ENCODE measurements around the gene LTA4H. TPM values are rescaled to one million over a fixed set of nuclear protein-coding genes. Genes with fewer than 3 reads are reported as not detected.

LTA4H gene
- total RNA-seq, 2 experiments from 2014 or later = 93.7 to 94.4 TPM

DNA sequence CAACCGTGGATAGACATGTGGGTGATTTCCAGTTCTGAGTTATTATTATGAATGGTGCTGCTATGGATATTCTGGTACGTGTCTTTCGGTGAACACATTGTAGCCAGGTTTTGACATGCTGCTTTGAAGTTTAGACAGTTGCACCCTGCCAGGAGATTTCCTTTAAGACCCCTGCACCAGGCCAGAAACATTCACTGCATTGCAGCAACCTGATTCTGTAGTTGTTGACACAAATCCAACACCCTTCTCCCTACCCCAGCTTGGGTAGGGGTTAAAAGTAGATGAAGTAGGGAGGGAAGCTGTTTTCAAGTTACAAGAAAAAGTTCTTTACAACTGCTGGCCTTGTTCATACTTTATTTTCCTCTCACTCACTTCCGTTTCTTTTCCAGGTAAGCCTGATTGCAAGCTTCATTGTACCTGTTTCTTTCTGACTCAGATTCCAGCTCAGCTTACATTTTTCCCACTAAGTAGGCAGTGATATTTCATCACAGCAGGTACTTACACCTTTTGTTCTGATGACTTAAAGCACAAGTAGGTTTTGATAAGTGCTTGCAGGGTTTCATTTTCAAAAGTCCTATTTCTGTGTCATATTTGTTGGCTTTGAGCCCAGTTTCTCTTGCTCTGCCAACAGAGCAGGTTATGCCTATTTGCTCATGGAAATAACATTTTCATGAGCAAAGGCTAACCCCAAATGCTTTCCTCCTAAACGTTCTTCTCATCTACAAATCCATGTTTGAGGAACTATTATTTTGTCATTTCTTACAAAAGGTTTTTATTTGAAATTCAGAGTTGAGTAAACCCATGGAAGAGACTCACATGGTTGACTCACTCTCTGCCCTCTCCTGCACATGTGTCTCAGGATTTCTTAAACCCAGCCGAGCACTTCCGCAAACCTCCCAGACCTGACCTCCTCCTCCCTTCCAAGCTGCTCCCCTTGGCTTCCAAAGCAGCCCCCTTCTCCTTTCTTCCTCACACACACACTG, 12.1 kb upstream of the LTA4H start:
- Mint-ChIP-seq H3K27me3 (no peaks in the 10 kb centered on the region), H3K27ac (peak overlapping the region; percentile 93), H3K4me1 (peaks cover 43% of the 10 kb centered on the region), H3K4me3 (peak overlapping the region; percentile 32), H3K36me3 (no peaks in the 10 kb centered on the region), H3K9me3 (no peaks in the 10 kb centered on the region)
- peak; percentile 4 for DNase-seq

DNA sequence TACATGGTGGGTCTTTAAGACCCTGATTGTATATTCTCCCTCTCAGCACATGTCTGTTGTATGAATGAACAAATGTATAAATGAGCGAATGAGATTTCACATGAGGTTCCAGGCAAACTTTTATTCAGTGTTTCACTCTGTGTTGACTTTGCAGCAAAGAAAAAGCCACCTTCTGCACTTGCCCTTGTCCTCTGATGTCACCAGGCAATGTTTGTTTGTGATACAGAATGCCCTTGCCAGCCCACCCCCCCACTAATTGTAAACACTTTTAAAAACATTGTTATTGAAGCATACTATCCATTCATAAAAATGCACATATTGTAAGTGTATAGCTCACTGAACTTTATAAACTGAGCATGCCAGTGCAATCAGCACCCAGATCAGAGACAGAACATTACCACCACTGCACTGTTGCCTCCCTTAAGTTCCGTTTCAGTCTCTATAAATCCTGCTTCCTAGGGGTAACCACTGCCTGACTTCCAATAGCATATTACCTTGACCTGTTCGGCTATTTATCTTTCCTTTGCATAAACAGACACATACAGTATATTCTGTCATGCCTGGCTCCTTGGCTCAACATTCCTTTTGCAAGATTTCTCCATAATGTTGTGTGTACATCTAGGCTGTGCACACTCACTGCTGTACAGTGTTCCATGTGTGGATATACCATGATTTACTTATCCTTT, 11.3 kb upstream of the LTA4H start:
- no peaks in the 10 kb centered on the region for H3K27me3 Mint-ChIP-seq
- no peaks in the 10 kb centered on the region for H3K36me3 Mint-ChIP-seq
- H3K27ac Mint-ChIP-seq = peak overlapping the region; percentile 93
- H3K4me1 Mint-ChIP-seq = peaks cover 43% of the 10 kb centered on the region
- H3K4me3 Mint-ChIP-seq = no peak overlapping the region
- no peak for DNase-seq
- H3K9me3 Mint-ChIP-seq = no peaks in the 10 kb centered on the region

DNA sequence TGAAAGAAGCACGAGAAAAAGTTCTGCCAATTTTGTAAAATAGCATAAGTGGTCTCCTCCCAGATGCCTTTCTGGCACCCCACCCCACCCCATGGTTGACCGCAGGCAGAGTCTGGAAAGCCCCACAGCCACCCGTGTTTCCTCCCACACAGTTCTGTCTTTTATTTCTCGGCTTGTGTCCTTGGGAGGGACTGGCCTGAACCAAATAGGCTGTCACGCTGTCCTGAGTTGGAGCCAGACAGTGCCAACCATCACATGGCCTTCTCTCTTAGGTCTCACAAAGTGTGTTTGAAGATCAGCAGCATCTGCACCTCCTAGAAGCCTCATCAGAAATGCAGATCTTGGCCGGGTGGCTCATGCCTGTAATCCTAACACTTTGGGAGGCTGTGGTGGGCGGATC, 10.2 kb upstream of the LTA4H start:
- Mint-ChIP-seq H3K4me1 (peaks cover 43% of the 10 kb centered on the region), H3K27ac (no peak overlapping the region), H3K9me3 (no peaks in the 10 kb centered on the region), H3K36me3 (no peaks in the 10 kb centered on the region), H3K27me3 (no peaks in the 10 kb centered on the region), H3K4me3 (no peak overlapping the region)
- no peak for DNase-seq

DNA sequence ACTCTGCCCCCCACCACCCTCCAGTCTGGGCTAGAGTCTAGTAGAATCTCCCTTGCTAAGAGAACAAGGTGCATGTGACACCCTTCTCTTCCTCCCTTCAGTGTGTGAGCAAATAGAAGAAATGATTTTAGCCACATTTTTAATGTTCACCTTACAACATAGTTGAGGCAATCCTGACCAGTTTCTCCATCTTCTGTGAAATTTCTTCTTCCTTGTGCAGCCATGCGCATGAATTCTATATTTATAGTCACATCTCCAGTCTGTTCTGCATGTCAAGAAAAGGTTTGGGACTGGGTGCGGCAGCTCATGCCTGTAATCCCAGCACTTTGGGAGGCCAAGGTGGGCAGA, 9.5 kb upstream of the LTA4H start:
- Mint-ChIP-seq H3K27ac (peak overlapping the region; percentile 17), H3K36me3 (no peaks in the 10 kb centered on the region), H3K4me3 (no peak overlapping the region), H3K27me3 (no peaks in the 10 kb centered on the region), H3K4me1 (peaks cover 43% of the 10 kb centered on the region), H3K9me3 (no peaks in the 10 kb centered on the region)
- no peak for DNase-seq

DNA sequence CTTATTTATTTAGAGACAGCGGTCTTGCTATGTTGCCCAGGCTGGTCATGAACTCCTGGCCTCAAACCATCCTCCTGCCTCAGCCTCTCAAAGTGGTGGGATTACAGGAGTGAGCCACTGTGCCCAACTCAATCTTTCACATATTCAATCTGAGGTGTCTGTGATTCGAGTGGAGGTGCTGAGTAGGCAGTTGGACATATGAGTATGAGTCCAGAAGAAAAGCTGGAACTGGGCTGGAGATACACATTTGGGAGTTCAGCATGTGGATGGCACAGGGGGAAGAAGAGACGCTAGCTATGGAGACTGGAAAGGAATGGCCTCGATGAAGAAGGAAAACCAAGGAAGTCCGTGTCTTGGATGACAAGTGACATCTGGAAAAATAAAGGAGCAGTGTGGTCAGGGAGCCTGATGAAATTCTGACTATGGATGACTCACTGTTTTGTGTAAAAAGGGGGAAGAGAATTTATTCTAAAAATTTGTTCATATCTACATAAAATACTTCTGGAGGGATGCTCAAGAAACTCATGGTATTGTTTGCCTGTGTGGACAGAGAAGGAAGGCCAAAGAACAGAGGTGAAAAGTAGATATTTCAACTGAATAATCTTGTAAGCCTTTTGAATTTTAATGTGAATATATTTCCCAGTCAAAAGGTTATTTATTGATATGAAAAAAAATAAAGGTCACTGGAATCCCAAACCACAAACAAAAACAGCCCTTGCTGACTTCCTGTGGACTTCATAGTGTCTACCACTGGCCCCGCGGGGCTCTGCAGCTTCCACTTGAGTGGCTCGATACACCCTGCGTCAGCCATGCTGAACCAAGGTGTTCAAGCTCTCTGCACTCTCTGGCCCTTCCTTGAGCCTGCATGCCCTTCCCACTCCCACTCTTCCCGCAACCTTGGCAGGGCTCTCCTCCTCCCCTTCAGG, 8.9 kb upstream of the LTA4H start:
- H3K27ac Mint-ChIP-seq = peak overlapping the region; percentile 42

DNA sequence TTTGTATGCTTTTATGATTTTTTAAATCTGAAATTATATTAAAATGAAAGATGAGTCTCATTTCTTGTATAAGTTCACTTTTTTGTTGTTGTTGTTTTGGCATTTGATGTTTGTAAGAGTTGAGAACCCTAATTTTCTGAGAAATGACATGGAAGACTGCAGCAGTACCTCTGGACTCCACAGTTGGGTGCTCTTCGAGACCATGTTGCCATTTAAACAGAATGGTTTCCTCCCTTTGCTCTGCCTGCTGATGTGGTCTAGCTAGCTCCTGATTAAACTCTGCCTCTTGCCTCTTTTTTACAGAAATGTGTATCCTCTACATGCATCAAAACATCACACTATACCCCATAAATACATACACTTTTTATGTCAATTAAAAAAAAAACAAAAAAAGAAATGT, 5.8 kb upstream of the LTA4H start:
- Mint-ChIP-seq H3K36me3 (no peaks in the 10 kb centered on the region), H3K9me3 (no peaks in the 10 kb centered on the region), H3K4me1 (peaks cover 15% of the 10 kb centered on the region), H3K27ac (no peak overlapping the region), H3K4me3 (no peak overlapping the region), H3K27me3 (no peaks in the 10 kb centered on the region)
- DNase-seq = no peak

More for the DNA sequence above, 8.9 kb upstream of the LTA4H start:
- peaks cover 41% of the 10 kb centered on the region for H3K4me1 Mint-ChIP-seq
- H3K27me3 Mint-ChIP-seq = no peaks in the 10 kb centered on the region
- no peaks in the 10 kb centered on the region for H3K36me3 Mint-ChIP-seq
- no peak overlapping the region for H3K4me3 Mint-ChIP-seq
- no peaks in the 10 kb centered on the region for H3K9me3 Mint-ChIP-seq
- no peak for DNase-seq

DNA sequence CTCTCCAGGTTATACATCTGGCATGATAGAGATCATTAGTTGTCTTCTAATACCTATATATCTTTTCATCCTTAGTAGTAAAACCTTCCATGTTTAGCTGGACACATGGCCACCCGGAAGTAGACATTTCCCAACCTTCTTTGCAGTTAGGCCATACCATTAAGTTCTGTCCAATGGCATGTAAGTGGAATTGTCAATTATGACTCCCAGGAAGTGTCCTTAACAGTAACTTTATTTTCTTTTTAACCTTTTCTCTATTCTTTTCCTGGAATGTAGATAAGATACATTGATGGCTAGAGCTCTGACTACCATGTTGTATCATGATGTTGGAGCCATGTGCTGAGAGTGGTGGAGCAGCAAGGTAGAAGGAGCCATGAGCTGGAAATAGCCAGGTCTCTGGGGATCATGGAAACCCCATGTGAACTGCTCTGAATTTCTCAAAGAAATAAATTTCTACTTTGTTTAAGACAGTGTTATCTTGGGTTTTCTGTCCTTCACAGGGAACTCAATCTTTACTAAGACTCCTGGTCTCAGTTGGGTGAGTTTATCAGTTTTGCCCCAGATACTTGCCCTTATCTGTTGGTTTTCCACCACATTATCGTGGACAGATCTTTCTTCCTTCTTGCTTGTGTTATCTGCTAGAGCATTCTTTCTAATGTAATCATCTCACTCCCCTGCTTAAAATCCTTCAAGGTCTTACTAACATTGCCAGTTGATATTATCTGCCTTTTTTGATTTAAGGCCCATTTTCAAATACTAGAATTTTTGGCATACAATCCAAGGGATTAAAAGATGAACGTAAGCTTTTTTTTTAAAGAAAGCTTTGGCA, 5.1 kb upstream of the LTA4H start:
- no peaks in the 10 kb centered on the region for H3K9me3 Mint-ChIP-seq
- no peak overlapping the region for H3K4me3 Mint-ChIP-seq
- H3K36me3 Mint-ChIP-seq = no peaks in the 10 kb centered on the region
- peaks cover 12% of the 10 kb centered on the region for H3K4me1 Mint-ChIP-seq
- no peak for DNase-seq
- no peaks in the 10 kb centered on the region for H3K27me3 Mint-ChIP-seq
- H3K27ac Mint-ChIP-seq = no peak overlapping the region

DNA sequence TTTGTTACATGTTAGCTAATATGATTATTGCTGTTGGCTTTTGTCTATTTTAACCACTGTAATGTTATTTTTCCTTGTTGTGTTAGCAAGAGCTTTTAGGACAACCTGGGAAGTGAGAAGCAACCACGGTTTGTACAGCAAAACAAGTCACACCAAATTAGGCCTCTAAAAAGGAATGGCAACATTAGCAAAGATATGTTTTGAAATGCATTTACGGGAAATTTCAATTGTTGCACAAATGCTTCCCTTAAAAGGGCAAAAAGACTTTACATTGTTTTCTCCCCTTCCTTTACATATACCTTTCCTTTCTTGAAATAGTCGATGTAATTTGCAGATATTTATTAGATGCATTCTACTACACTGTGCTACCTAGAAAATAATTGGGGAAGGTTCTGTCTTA, 4.1 kb upstream of the LTA4H start:
- no peaks in the 10 kb centered on the region for H3K27me3 Mint-ChIP-seq
- H3K4me1 Mint-ChIP-seq = peaks cover 4% of the 10 kb centered on the region
- no peak for DNase-seq
- H3K27ac Mint-ChIP-seq = no peak overlapping the region
- H3K36me3 Mint-ChIP-seq = no peaks in the 10 kb centered on the region
- no peaks in the 10 kb centered on the region for H3K9me3 Mint-ChIP-seq
- H3K4me3 Mint-ChIP-seq = no peak overlapping the region

DNA sequence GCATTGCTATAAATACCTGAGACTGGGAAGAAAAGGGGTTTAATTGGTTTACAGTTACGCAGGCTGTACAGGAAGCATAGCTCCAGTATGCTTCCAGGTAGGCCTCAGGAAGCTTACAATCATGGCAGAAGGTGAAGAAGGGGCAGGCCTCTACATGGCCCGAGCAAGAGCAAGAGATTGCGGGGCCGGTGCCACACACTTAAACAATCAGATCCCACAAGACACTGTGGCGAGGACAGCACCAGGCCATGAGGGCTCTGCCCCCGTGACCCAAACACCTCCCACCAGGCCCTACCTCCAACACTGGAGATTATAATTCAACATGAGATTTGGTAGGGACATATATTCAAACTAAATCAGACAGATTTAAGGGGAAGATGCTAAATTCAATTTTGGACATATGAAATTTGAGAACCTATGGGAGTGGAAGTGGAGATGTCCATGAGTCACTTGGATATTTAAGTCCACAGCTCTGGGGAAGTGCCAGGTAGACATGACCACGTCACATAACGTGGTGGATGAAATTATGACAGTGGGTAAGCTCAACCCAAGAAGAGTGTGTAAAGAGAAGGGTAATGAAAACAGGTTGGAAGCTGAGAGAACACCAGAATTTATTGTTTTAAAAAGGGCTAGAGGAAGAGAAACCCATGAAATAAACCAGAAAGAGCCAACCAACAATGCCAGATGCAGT, 1.5 kb upstream of the LTA4H start:
- Mint-ChIP-seq H3K27me3 (no peaks in the 10 kb centered on the region), H3K9me3 (no peaks in the 10 kb centered on the region), H3K4me1 (peaks cover 13% of the 10 kb centered on the region), H3K27ac (no peak overlapping the region), H3K4me3 (no peak overlapping the region), H3K36me3 (peaks cover 2% of the 10 kb centered on the region)
- no peak for DNase-seq

DNA sequence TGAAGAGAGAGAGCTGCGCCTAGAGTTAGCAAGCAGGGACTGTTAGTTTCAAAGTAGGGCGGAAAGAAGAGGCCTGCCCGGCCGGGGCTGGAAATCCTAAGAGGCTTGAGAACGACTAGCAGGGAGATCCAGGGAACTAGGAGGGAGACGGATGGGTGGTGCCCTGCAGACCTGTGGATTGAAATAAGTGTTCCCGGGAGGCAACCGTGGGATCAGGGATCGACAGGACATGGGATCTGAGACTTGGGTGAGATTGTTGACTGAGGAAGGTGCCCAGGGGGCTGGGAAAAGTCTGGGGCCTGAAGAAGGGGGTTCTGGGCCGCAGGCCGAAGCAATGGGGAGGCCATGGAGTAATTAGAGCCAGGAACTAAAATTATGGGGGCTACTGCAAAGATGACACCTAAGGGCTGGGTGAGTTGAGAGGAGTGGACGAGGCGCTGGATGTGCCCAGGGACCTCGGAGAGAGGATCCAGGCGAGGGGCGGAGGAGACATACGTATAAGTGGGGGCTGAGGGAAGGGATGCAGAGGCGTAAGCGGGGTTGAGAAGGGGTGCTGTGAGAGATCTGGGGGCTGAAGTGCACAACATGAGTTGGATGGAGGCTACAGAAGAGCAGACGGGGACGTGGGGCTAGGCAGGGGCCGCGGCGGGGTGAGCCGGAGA, 635 bp downstream of the LTA4H start:
- Mint-ChIP-seq H3K4me3 (no peak overlapping the region), H3K27me3 (no peaks in the 10 kb centered on the region), H3K4me1 (peaks cover 21% of the 10 kb centered on the region), H3K36me3 (peaks cover 6% of the 10 kb centered on the region), H3K27ac (no peak overlapping the region), H3K9me3 (no peaks in the 10 kb centered on the region)
- DNase-seq = peak; percentile 7

DNA sequence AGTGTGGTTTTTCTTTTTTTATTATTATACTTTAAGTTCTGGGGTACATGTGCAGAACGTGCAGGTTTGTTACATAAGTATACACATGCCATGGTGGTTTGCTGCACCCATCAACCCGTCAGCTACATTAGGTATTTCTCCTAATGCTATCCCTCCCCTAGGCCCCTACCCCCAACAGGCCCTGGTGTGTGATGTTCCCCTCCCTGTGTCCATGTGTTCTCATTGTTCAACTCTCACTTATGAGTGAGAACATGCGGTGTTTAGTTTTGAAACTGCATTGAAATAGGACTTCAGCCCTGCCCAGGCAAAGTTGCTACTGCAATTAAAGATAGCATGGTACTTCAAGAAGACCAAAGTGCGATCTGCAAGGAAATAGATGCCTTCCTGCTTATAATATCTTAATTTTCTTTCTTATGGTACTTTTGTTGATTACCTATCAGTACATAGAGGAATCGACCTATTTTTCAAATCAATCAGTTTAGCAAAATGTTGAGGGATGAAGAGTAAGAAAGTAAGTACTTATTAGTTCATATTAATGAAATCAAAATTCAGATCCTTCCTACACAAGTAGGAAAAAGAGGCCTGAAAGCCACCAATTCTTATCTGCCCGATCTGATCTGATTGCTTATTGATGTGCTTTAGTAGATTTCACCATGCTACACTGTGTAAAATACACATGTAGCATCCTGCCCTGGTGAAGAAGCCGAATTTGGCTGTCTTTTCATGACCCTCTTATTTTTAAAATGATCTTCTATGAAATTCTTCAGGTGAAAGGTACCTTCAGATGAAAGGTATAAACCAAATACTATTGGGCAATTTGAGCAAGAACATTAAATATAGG, 1.6 kb downstream of the LTA4H start:
- H3K4me3 Mint-ChIP-seq = no peak overlapping the region

DNA sequence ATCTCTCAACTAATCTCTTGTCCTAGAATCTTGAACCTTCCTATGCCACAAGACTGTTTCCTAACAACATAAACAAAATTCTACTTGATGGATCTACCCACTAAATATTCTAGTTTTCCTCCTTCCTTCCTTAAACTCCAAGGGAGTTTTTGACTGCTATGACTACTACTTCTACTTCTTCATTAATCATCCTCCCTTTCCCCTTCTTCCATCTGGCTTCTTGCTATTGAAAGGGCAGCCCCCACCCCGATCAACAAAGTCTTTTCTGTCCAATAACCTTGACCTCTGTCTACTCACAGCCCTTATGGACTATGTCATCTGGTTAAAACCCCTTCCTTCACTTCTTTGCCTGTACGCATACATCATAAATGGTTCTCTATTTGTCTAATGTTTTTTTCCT, 5.6 kb downstream of the LTA4H start:
- H3K9me3 Mint-ChIP-seq = no peaks in the 10 kb centered on the region
- DNase-seq = no peak
- peaks cover 10% of the 10 kb centered on the region for H3K36me3 Mint-ChIP-seq
- H3K4me1 Mint-ChIP-seq = peaks cover 29% of the 10 kb centered on the region
- H3K27ac Mint-ChIP-seq = no peak overlapping the region
- H3K4me3 Mint-ChIP-seq = no peak overlapping the region
- no peaks in the 10 kb centered on the region for H3K27me3 Mint-ChIP-seq

More for the DNA sequence above, 1.6 kb downstream of the LTA4H start:
- H3K27me3 Mint-ChIP-seq = no peaks in the 10 kb centered on the region
- no peak for DNase-seq
- H3K27ac Mint-ChIP-seq = no peak overlapping the region
- H3K4me1 Mint-ChIP-seq = peaks cover 23% of the 10 kb centered on the region
- H3K9me3 Mint-ChIP-seq = no peaks in the 10 kb centered on the region
- peaks cover 6% of the 10 kb centered on the region for H3K36me3 Mint-ChIP-seq

DNA sequence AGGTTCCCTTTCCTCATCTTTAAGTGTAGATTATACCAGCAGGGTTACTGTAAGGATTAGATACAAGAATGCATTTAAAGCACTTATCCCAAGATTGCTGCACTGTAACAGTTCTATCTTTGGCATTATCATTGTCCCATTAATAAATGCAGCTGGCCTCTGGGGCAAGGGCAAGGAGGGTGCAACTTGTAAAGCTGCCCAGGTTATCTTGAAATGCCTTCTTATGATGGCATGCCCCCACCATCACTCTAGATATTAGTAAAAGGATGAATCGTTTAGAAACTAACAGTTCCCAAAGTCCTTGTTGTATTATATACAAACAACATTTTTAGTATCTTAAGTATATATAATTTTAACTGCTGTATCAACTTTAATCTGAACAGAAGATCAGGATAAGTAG, 6.8 kb downstream of the LTA4H start:
- Mint-ChIP-seq H3K9me3 (no peaks in the 10 kb centered on the region), H3K36me3 (peaks cover 14% of the 10 kb centered on the region), H3K4me1 (peaks cover 26% of the 10 kb centered on the region), H3K27ac (no peak overlapping the region), H3K27me3 (no peaks in the 10 kb centered on the region), H3K4me3 (no peak overlapping the region)
- DNase-seq = no peak

Data from activated naive CD8-positive, alpha-beta T cell treated with anti-CD3 and anti-CD28 coated beads for 36 hours (primary cell).